ENCODE measurements around the gene CTNND1.

Gene CTNND1

GRCh38 chr11:57787920-57788702, 26.5 kb downstream of the CTNND1 start:
- H3K4me3 ChIP-seq (ENCODE audit: low read depth, low read length), result no peak overlapping the region
- TF ChIP-seq, protein P1, sequence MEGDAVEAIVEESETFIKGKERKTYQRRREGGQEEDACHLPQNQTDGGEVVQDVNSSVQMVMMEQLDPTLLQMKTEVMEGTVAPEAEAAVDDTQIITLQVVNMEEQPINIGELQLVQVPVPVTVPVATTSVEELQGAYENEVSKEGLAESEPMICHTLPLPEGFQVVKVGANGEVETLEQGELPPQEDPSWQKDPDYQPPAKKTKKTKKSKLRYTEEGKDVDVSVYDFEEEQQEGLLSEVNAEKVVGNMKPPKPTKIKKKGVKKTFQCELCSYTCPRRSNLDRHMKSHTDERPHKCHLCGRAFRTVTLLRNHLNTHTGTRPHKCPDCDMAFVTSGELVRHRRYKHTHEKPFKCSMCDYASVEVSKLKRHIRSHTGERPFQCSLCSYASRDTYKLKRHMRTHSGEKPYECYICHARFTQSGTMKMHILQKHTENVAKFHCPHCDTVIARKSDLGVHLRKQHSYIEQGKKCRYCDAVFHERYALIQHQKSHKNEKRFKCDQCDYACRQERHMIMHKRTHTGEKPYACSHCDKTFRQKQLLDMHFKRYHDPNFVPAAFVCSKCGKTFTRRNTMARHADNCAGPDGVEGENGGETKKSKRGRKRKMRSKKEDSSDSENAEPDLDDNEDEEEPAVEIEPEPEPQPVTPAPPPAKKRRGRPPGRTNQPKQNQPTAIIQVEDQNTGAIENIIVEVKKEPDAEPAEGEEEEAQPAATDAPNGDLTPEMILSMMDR (IDR thresholded peaks at IDR 0.05; ENCODE audit: insufficient read depth, low read length, missing control alignments), result no peak
- CTCF ChIA-PET, result interaction anchor here (1.4 to 4.8 kb wide), 3 partner anchors 12 to 36 kb away, joined by 3 to 45 read pairs (median 8); partner anchors contain the start of gene BTBD18
- DNase-seq (ENCODE audit: low read depth, low spot score), result no peak
- POLR2A ChIA-PET, result no interaction called here

GRCh38 chr11:57788703-57789088, 27.1 kb downstream of the CTNND1 start:
- TF ChIP-seq, protein P1 (IDR thresholded peaks at IDR 0.05; ENCODE audit: insufficient read depth, low read length, missing control alignments), result no peak

GRCh38 chr11:57791321-57792059, 29.9 kb downstream of the CTNND1 start:
- no peak for DNase-seq (ENCODE audit: low read depth, low spot score)
- POLR2A ChIA-PET, result no interaction called here
- H3K4me3 ChIP-seq (ENCODE audit: low read depth, low read length), result no peak overlapping the region
- CTCF ChIA-PET, result interaction anchor here (0.8 to 4.8 kb wide), 6 partner anchors 9 to 44 kb away, joined by 3 to 45 read pairs (median 4); partner anchors contain the start of gene CTNND1
- TF ChIP-seq, protein P1 (IDR thresholded peaks at IDR 0.05; ENCODE audit: insufficient read depth, low read length, missing control alignments), result no peak

More at GRCh38 chr11:57788703-57789088, 27.1 kb downstream of the CTNND1 start:
- no peak for DNase-seq (ENCODE audit: low read depth, low spot score)
- H3K4me3 ChIP-seq (ENCODE audit: low read depth, low read length), result no peak overlapping the region
- ChIA-PET POLR2A (no interaction called here), CTCF (interaction anchor here (1.4 to 4.8 kb wide), 3 partner anchors 12 to 37 kb away, joined by 3 to 45 read pairs (median 8); partner anchors contain the start of gene BTBD18)

GRCh38 chr11:57792060-57792541, 30.5 kb downstream of the CTNND1 start:
- POLR2A ChIA-PET, result no interaction called here

DNA sequence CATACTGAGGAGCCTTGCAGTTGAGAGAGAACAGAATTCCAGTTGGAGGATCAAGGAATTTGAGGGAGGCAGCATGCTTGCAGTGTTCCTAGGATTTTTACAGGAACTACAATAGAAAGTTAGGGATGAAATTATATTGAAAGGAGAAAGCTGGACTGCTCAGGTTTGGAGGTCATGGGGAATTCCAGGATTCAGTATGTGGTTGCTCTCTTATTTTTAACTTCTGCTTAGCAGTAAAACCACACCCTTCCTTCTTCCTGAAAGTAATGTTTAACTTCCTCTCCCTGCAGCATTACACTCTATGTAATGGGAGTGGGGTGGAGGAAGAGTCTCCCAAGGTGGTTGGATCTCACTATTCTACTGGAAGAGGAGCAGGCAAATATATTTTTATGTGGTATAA, 31.3 kb downstream of the CTNND1 start:
- no peak overlapping the region for H3K4me3 ChIP-seq (ENCODE audit: low read depth, low read length)
- CTCF ChIA-PET, result interaction anchor here (0.8 to 1.3 kb wide), 3 partner anchors 10 to 35 kb away, joined by 3 read pairs; no protein-coding TSS in a partner anchor
- no peak for DNase-seq (ENCODE audit: low read depth, low spot score)
- POLR2A ChIA-PET, result no interaction called here
- TF ChIP-seq, protein P1 (IDR thresholded peaks at IDR 0.05; ENCODE audit: insufficient read depth, low read length, missing control alignments), result no peak

More at GRCh38 chr11:57792060-57792541, 30.5 kb downstream of the CTNND1 start:
- DNase-seq (ENCODE audit: low read depth, low spot score), result no peak
- CTCF ChIA-PET, result interaction anchor here (0.8 to 4.8 kb wide), 4 partner anchors 8 to 44 kb away, joined by 3 to 45 read pairs (median 4); no protein-coding TSS in a partner anchor
- no peak overlapping the region for H3K4me3 ChIP-seq (ENCODE audit: low read depth, low read length)
- TF ChIP-seq, protein P1 (IDR thresholded peaks at IDR 0.05; ENCODE audit: insufficient read depth, low read length, missing control alignments), result no peak
